ENCODE measurements around the gene EML4.
"Not testable (repeated sequence)": the region's sequence is repeated elsewhere in the genome, so short reads cannot be mapped to it uniquely, and the experiment has no call there.

The EML4 gene

DNA sequence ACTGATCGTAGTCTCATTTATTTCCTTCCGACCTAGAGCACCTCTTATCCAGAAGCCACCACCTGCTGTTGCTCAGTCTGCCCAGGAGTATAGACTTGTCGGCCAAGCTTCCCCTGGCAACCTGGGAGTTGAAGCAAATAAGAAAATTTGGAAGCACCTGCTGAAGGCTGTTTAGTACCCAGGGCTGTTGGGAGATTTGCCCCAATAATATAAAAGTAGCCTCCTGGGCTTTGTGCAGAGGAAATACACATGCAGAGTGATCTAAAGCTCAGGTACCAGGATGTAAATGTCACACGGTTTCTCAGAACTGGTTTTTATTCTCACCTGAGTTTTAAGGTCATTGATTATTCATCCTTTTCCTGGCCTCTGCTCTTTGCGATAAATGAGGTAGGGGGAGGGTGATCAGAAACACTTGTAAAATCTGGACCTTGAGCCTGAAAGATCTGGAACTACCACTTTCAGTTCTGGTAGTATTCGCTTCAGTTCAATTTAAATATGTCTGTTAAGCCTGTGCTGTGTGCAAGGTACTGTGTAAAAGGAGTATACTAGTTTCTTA, 192.7 kb downstream of the EML4 start:
- DNase-seq = no peak

DNA sequence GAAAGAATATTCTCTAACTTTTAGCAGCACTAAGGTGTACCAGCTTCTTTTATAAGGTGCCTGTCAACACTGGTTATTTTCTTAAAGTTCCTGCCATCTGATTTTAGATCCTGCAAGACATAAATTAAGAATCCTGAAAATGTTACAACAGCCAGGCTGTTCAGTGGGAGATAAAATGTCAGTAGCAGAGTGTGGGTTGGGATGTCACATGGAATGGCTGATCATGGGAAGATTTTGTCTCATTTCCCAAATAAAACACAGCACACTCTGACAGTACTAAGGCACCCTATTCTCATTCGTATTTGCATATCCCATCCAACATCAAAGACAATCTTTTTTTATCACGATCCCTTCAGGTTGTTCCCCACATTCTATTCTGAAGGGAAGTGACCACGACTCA, 194.3 kb downstream of the EML4 start:
- no peak for DNase-seq

DNA sequence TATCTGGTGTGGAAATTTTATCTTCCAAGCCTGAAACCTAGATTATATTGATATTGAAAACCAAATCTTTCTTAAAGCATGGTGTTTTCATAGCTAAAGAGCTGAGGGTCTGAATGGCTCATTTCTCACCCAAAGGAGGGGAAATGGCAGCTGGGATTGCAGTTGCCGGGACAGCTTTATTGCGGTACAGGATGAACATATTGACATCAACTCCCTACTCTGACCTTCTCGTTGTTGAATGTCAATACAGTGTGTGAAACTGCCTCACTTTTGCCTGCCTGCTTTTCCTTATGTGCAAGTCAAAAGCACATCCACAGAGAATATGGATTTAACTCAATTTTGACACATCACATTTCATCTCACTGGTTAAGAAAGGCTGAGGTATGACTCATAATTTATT, 195.5 kb downstream of the EML4 start:
- DNase-seq = no peak

DNA sequence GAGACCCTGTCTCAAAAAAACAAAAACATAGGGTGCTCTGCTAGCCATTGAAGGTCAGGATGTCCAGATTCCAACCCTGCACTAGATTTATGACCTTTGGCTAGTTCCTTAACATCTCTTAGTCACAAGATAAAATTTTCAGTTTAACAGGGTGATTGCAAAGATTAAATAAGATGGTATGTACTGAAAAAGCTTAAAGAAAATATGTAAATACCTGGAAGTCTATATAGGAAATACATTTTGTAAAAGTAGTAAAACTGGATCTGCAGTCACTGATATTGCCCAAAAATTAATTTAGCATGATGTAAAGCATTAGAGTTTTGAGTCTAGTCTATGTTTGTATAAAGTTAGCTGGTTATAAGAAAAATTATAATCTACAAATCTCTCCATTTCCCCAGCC, 197.3 kb downstream of the EML4 start:
- no peak for DNase-seq

DNA sequence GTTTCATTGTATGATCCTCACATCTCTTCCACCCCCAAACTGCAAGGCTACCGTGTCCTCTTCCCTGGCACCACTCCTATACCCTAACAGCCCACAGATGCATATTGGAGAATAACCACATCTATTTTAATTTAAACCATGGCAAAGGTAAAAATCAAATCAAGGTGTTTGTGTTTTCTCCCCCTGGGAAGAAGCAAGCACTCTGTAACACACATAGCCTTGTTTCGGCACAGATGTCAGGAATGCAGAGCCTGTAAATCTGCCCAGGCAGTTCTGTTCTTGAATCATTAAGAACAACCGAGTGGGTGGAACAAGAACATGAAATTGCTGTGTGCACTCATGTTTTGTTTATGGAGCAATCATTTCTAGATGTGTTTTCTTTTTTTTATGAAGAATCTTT, 198.7 kb downstream of the EML4 start:
- no peak for DNase-seq

DNA sequence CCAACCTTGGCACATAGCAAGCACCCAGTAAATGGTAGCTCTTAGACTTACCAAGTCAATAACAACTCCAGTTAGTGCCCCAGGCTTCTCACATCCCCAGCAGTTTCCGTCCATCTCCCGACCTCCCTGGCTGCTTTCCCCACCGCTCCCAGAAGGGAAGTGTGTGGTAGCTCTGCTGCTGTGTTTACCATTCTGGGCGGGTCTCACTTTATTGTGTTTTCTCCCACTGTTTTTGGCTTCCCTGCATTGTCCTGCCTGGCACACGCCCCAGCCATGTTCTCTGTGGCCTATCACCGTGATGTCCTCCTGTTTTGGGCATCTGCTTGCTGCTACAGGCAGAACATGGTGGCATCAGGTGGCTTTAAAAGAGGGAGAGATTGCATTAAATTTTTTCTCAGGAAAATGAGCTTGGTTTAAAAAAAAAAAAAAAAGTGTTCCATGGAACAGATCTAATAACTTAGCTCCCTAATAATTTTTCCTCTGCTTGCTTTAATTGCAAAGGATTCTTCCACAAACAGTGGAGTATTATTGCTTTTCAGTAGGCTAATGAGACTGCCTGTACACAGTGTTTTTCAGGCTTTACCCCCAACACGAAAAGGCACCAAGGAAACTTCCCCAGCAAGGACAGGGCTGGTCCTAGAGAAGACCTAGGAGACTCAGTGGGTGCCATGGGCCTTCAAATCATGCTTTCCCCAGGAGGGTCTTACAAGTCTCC, 199.8 kb downstream of the EML4 start:
- no peak for DNase-seq

DNA sequence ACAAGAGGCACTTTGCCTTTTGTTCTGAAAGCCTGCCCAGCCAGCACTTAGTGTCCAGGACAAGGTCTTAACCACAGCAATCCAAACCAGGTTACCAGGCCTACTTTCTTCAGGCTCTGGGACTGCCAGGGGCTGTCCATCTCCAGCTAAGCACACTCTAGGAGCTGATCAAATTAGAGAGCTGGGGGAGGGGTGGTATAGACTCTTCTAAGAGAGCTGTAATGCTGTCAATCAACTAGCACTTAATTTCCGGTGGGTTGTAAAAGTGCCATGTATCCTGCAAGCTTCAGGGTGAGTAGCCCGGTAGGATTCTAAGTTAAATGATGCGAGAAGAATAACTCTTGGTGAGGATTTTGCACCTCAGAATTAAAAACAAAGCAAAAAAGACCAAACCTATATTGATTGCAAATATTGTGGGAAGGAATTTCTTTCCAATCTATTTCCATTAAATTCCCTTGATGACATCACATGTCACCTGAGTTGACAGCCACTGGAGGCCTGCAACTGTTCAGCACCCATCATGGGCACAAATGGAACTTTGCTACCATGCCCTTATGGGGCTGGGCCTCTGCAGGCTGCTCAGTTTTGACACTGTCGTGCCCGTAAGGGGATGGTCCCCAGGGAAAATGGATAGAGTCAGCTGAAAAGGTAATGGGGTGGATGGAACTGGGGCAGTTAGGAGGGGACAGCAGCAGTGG, 200.5 kb downstream of the EML4 start:
- DNase-seq = no peak

DNA sequence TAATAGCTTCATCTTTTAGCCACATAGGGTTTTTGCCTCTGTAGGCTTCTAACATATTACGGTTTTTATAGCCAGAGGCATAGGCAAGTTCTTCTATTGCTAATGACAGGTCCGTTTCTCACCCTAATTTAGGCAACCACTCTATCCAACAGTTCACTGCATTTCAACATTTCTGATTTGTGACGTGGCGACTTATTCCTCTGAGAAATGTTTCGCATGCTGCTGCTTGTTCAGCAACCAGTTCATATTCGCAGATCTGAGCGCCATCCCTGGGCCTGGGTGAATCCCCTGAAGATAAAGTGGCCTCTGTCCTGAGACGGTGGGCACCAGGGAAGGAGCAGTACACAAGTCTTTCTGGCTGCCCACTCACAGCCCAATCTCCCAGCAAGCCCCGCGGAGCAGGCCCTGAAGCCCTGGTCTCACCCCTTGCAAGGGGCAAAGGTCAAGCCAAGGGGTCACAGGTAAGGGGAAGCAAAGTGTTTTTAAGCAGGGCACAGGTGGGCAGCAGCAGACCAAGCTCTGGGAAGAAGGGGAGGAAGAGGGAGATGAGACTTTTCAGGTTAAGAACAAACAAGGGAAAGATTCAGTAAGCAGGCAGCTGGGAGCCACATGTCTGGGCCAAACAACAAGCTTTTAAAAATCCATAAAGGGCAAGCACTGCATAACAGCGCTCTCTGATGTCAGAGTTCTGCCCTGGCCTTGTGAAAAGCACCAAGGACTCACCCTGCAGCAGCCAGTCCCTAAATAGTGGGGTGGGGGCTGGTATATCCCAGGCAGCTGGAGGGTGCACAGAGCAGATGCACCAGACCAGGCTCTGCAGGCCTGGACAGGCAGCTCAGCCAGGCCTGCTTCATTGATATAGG, 202.7 kb downstream of the EML4 start:
- no peak for DNase-seq

DNA sequence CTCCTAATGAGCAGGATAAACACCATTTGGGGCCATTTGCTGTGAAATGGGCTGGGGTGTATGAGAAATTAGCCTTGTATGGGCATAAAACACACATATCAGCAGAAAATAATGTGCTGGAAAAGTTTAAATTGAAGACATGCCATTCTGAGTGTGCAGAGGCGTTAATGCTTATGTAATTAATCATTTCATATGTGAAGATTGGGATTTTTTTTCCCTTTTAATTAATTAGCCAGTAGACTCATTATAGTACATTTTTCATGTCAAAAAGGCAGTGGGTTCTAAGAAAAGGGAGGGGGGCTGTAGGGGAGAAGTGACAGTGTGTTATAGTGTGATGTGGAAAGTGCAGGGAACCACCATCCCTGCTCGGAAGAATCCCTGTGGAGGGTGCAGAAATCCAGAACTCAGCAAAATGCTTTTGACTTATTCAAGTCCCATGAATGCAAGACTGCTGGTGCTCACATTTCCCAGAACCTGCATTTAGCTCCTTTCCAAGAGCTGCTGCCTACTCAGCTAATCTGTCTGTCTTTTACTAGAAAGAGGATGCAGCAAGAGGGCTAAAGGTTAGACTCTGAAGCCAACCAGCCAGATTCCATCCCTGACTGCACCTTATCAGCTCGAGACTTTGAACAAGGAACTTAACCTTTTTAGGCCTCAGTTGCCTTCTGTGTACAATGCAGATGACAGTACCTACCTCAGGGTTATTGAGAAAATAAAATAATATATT, 203.5 kb downstream of the EML4 start:
- DNase-seq = no peak

DNA sequence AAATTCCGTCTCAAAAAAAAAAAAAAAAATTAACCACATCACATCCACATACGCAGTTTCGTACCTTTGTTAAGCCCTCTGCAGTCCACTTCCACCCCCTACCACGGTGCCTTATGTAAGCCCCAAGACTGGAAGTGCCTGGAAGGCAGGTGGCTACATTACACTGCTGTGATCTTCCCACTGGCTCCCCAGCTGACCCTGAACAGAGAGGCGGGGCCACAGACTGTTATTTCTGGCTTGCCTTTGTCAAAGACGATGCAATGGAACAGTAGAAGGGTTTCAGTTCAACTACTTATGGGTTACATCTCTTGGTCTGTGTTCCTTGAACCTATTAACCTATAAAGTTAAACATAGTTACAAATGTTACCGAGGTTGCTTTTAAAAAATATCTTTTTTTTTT, 207.6 kb downstream of the EML4 start:
- DNase-seq = no peak

DNA sequence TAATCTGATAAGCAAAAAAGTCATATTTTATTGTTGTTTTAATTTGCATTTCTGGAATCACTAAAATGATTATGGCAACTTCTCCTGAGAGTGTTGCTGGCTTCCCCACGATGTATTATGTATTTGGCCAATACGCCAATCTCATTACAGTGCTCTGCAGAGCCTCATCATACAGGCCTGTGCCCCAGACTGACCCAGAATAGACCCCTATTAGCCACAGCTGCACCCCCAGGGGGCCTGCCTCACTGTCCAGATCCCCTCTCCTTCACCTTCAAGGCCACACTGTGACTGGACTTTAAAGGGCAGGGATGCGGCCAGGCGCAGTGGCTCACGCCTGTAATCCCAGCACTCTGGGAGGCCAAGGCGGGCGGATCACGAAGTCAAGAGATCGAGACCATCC, 209.3 kb downstream of the EML4 start:
- DNase-seq = no peak

DNA sequence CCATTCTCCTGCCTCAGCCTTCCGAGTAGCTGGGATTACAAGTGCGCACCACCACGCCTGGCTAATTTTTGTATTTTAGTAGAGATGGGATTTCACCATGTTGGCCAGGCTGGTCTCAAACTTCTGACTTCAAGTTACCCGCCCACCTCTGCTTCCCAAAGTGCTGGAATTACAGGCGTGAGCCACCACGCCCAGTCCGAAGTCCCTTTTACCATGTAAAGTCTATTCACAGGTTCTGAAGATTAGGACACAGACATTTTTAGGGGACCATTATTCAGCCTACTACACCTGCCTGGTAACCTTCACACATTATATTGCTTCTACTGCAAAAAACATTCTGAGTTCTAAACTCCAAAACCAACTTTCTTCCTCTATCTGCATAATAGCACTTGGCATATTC, 210.9 kb downstream of the EML4 start:
- not testable (repeated sequence) for DNase-seq

DNA sequence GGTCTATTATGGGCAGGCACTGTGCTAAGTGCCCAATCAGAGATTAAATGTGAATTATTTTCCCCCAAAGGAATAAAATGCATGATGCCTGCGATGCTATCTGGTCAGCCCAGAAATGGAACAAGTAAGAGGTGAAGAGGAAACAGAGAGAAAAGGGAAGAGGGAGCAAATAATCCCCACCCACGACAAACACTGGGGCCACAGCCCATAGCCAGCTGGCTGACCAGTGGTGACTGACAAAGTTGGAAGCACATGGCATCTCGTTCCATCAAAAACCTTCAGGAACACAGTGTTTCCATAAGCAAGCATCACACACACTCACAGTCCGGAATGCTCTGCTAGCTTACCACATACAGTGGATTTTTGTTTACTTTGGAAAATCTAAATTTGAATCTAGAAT, 213.0 kb downstream of the EML4 start:
- DNase-seq = no peak

All from activated naive CD4-positive, alpha-beta T cell treated with anti-CD3 and anti-CD28 coated beads, Interleukin-2, amount 50 U/mL, for 16 hours (primary cell).